HCT116 (cell line): Measurements from ENCODE around the gene CENPX. TPM values are rescaled to one million over a fixed set of nuclear protein-coding genes. Genes with fewer than 3 reads are reported as not detected.
A peak's percentile ranks its signal among the peaks of the same experiment; 100 is the strongest.

Source experiments
- EZH2 ChIP-seq: fragments of 200-600 bp; sonication (generic); IDR thresholded peaks from 2 replicates; pipeline ENCODE4 v1.6.1; 2017; ENCODE audit warnings: antibody characterized with exemption, mixed run types
- POLR2AphosphoS5 ChIP-seq: IDR thresholded peaks from 2 replicates; pipeline ENCODE4 v1.6.1; 2011; ENCODE audit warnings: mild to moderate bottlenecking, low read depth, low read length, moderate library complexity
- SP1 ChIP-seq: IDR thresholded peaks from 2 replicates; pipeline ENCODE4 v1.6.1; 2012; ENCODE audit warnings: low read depth
- SRF ChIP-seq: IDR thresholded peaks from 2 replicates; pipeline ENCODE4 v1.6.1; 2012; ENCODE audit warnings: low read depth
- TCF7L2 ChIP-seq: IDR thresholded peaks from 2 replicates; pipeline ENCODE4 v1.7.0; 2011; ENCODE audit warnings: borderline replicate concordance, inconsistent platforms; ENCODE audit not compliant: insufficient read depth, insufficient read length; ENCODE audit errors: extremely low read depth
- YY1 ChIP-seq: IDR thresholded peaks from 2 replicates; pipeline ENCODE4 v1.6.1; 2011; ENCODE audit warnings: low read length, low read depth, moderate library complexity, mild to moderate bottlenecking; ENCODE audit not compliant: insufficient replicate concordance; ENCODE audit errors: extremely low read depth
- total RNA-seq: library from RNA; stranded (reverse); gene quantifications from one replicate; pipeline ENCODE4 v1.2.1, GENCODE V29; 2021; ENCODE audit not compliant: unreplicated experiment
- TF ChIP-seq, protein P1 (sequence below): IDR thresholded peaks from 2 replicates; pipeline ENCODE4 v1.6.1; 2012; ENCODE audit warnings: low read depth
- TF ChIP-seq, protein P2 (sequence below): IDR thresholded peaks from 2 replicates; pipeline ENCODE4 v1.6.1; 2012

The CENPX gene
- total RNA-seq, 1 experiment from 2014 or later = 184 TPM

DNA sequence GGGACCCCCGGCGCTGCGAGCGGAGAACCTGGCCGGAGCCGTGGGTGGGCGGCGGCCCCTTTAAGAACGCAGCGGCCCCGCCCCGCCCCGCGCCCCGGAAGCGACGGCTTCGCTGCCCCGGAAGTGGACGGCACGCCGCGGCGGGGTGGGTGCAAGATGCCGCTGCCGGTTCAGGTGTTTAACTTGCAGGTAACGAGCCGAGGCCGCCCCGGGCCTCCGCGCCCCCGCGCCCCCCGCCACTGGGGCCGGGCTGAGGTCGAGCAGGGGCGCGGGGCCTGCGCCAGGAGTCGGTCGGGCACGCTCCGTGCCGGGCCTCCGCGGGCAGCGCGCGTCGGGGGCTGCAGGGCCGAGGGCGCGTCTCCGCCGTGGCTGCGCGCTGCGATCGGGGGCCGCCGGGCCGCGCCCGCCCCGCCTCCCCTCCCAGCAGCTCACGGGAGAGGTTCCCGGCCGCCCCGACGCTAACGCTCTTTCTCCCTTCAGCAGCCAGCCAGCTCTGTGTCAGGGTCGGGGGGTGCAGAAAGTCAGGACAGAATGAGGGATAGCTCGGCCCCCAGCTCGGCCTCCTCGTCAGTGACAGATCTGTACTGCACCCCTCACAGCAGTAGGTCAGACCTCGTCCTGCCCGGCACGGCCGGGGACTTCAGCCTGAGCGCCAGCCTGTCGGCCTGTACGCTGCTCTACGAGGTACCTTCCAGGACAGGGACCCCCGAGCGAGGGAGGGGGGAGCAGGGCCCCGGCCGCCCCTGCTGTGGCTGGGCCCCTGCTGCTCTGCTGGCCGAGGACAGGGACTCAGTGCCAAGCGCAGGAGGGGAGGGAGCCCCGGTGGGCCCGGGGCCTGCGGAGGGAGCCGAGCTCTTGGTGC lies 29.3 kb upstream of the CENPX start, which contains the start of the genes GPS1 and RFNG (continued):
- TF ChIP-seq, protein P1, sequence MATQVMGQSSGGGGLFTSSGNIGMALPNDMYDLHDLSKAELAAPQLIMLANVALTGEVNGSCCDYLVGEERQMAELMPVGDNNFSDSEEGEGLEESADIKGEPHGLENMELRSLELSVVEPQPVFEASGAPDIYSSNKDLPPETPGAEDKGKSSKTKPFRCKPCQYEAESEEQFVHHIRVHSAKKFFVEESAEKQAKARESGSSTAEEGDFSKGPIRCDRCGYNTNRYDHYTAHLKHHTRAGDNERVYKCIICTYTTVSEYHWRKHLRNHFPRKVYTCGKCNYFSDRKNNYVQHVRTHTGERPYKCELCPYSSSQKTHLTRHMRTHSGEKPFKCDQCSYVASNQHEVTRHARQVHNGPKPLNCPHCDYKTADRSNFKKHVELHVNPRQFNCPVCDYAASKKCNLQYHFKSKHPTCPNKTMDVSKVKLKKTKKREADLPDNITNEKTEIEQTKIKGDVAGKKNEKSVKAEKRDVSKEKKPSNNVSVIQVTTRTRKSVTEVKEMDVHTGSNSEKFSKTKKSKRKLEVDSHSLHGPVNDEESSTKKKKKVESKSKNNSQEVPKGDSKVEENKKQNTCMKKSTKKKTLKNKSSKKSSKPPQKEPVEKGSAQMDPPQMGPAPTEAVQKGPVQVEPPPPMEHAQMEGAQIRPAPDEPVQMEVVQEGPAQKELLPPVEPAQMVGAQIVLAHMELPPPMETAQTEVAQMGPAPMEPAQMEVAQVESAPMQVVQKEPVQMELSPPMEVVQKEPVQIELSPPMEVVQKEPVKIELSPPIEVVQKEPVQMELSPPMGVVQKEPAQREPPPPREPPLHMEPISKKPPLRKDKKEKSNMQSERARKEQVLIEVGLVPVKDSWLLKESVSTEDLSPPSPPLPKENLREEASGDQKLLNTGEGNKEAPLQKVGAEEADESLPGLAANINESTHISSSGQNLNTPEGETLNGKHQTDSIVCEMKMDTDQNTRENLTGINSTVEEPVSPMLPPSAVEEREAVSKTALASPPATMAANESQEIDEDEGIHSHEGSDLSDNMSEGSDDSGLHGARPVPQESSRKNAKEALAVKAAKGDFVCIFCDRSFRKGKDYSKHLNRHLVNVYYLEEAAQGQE = no peak
- TF ChIP-seq SRF (no peak), SP1 (no peak; the same call in 1 of the 2 replicates), TCF7L2 (no peak), YY1 (peak; percentile 73), EZH2 (no peak), POLR2AphosphoS5 (peak; percentile 75)
- TF ChIP-seq, protein P2, sequence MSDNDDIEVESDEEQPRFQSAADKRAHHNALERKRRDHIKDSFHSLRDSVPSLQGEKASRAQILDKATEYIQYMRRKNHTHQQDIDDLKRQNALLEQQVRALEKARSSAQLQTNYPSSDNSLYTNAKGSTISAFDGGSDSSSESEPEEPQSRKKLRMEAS = peak; percentile 92
